Measurements from ENCODE around the gene CDC34. TPM values are rescaled to one million over a fixed set of nuclear protein-coding genes. Genes with fewer than 3 reads are reported as not detected.

CDC34 gene
- total RNA-seq, 1 experiment from 2014 or later: 113 TPM

DNA sequence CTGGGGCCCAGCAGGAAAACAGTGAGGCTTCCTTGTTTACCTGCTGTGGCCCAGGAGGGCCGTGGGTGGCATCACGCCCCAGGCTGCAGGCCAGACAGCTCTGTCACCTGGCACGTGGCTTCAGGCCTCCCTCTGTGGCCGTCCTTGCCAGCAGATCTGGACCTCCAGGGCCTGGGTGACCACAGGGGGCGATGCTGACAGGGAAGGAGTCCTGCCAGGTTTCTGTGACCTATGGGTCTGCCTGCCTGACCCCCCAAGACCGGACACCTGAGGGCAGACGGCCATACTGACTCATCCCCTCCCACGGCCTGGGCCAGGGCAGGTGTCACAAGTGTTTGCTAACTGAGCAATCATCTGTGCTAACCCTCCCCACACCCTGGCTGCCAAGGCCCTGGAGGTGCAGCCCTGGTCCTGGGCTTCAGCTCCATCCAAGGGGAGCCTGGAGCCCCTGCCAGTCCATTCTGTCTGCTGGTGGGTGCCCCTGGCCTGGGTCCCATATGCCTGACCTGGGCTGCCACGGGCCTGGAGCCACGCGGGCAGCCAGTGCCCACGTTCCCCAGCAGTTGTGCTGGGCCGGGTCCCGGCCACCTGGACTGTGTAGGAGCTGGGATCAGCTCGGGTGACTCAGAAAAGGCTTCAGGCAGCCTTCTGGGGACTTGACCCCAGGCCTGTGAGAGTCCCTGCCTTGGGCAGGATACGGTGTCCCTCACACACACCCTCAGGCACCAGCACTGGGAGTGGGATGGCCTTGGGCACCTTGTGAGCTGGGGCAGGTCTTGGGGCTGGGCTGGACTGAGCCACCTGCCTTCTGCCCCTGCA is 3.7 kb downstream of the CDC34 start:
- Histone ChIP-seq H3K4me3 (ENCODE audit: low read depth, low read length, poor library complexity, severe bottlenecking) (no peak overlapping the region), H3K4me1 (ENCODE audit: insufficient read depth, low read length, poor library complexity, severe bottlenecking) (peaks cover 13% of the 10 kb centered on the region), H3K27ac (ENCODE audit: low read depth, low read length, poor library complexity, severe bottlenecking) (no peak overlapping the region), H3K36me3 (ENCODE audit: insufficient read depth, low read length, poor library complexity, severe bottlenecking) (peaks cover 33% of the 10 kb centered on the region), H3K9me3 (ENCODE audit: low read depth, low read length, poor library complexity, severe bottlenecking) (no peaks in the 10 kb centered on the region), H3K27me3 (replicated peaks; ENCODE audit: insufficient read depth, low read depth, low read length, poor library complexity) (no peaks in the 10 kb centered on the region)
- ChIA-PET CTCF (no interaction called here), POLR2A (ENCODE audit: low non-redundant PET) (no interaction called here)
- DNase-seq (ENCODE audit: low spot score): no peak
- BruUV-seq (replicated peaks): no TSS peak
- TF ChIP-seq, protein P1, sequence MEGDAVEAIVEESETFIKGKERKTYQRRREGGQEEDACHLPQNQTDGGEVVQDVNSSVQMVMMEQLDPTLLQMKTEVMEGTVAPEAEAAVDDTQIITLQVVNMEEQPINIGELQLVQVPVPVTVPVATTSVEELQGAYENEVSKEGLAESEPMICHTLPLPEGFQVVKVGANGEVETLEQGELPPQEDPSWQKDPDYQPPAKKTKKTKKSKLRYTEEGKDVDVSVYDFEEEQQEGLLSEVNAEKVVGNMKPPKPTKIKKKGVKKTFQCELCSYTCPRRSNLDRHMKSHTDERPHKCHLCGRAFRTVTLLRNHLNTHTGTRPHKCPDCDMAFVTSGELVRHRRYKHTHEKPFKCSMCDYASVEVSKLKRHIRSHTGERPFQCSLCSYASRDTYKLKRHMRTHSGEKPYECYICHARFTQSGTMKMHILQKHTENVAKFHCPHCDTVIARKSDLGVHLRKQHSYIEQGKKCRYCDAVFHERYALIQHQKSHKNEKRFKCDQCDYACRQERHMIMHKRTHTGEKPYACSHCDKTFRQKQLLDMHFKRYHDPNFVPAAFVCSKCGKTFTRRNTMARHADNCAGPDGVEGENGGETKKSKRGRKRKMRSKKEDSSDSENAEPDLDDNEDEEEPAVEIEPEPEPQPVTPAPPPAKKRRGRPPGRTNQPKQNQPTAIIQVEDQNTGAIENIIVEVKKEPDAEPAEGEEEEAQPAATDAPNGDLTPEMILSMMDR (conservative IDR thresholded peaks at IDR 0.05; ENCODE audit: low read depth, low read length): no peak
- TF ChIP-seq EZH2 (IDR thresholded peaks at IDR 0.05; ENCODE audit: borderline replicate concordance, low read depth, low read length, poor library complexity, severe bottlenecking): no peak
- intact Hi-C loops (cut with micrococcal nuclease; ENCODE audit: unreplicated experiment): no loop called here

DNA sequence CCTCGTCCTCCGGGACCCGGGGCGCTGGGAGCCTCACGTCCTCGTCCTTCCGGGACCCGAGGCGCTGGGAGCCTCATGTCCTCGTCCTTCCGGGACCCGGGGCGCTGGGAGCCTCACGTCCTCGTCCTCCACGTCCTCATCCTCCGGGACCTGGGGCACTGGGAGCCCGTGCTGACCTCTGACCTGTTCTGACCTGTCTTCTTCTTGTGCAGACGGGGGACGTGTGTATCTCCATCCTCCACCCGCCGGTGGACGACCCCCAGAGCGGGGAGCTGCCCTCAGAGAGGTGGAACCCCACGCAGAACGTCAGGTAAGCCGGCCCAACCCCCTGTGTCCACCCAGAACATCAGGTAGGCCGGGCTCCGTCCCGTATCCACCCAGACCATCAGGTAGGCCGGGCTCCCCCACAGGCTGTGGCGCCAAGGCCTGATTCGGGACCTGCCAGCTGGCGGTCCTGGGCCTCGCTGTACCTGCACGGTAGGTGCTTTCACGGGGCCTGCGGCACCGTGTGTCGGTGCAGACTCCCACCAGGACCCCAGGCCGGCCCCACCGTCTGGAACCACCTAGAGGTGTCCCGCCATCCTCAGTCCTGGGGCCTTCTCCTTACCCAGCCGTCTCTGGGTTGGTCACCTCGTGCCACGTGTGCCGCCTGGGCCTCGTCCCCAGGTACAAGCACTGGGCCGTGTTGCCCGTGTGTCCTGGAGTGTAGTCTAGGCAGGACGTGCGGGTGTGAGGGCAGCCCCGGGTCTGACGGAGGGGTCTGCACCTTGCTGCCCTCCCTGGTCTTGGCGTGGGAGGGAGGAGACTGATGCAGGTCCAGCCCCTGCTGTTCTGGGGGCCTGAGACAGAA is 4.7 kb downstream of the CDC34 start:
- no peak for DNase-seq (ENCODE audit: low spot score)
- peaks cover 9% of the 10 kb centered on the region for H3K4me1 ChIP-seq (ENCODE audit: insufficient read depth, low read length, poor library complexity, severe bottlenecking)
- no TSS peak for BruUV-seq (replicated peaks)
- intact Hi-C loops (cut with micrococcal nuclease; ENCODE audit: unreplicated experiment): no loop called here
- TF ChIP-seq, protein P1 (conservative IDR thresholded peaks at IDR 0.05; ENCODE audit: low read depth, low read length): no peak
- no peak for TF ChIP-seq EZH2 (IDR thresholded peaks at IDR 0.05; ENCODE audit: borderline replicate concordance, low read depth, low read length, poor library complexity, severe bottlenecking)
- no peaks in the 10 kb centered on the region for H3K27me3 ChIP-seq (replicated peaks; ENCODE audit: insufficient read depth, low read depth, low read length, poor library complexity)
- no peak overlapping the region for H3K27ac ChIP-seq (ENCODE audit: low read depth, low read length, poor library complexity, severe bottlenecking)
- H3K9me3 ChIP-seq (ENCODE audit: low read depth, low read length, poor library complexity, severe bottlenecking): no peaks in the 10 kb centered on the region
- no peak overlapping the region for H3K4me3 ChIP-seq (ENCODE audit: low read depth, low read length, poor library complexity, severe bottlenecking)
- ChIA-PET CTCF (no interaction called here), POLR2A (ENCODE audit: low non-redundant PET) (no interaction called here)
- peaks cover 36% of the 10 kb centered on the region for H3K36me3 ChIP-seq (ENCODE audit: insufficient read depth, low read length, poor library complexity, severe bottlenecking)

DNA sequence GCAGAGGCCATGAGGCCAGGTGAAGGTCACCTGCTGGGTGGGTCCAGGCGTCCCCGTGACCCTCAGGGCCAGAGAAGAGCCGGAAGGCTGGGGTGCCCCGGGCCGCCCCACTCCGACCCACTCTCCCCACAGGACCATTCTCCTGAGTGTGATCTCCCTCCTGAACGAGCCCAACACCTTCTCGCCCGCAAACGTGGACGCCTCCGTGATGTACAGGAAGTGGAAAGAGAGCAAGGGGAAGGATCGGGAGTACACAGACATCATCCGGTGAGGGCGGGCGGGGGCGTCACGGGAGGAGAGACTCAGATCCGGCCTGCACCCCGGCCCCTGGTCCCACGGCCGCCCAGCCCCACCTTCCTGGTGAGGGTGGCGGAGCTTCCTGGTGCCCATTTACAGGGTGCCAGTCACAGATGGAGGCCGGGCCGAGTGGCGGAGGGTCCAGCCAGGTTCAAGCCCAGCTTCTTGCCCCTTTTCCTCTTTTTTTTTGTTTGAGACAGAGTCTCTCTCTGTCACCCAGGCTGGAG is 5.4 kb downstream of the CDC34 start:
- no peaks in the 10 kb centered on the region for H3K9me3 ChIP-seq (ENCODE audit: low read depth, low read length, poor library complexity, severe bottlenecking)
- H3K4me3 ChIP-seq (ENCODE audit: low read depth, low read length, poor library complexity, severe bottlenecking): no peak overlapping the region
- ChIA-PET POLR2A (ENCODE audit: low non-redundant PET) (no interaction called here), CTCF (no interaction called here)
- no peak for DNase-seq (ENCODE audit: low spot score)
- no peak overlapping the region for H3K27ac ChIP-seq (ENCODE audit: low read depth, low read length, poor library complexity, severe bottlenecking)
- no TSS peak for BruUV-seq (replicated peaks)
- intact Hi-C loops (cut with micrococcal nuclease; ENCODE audit: unreplicated experiment): no loop called here
- H3K4me1 ChIP-seq (ENCODE audit: insufficient read depth, low read length, poor library complexity, severe bottlenecking): peaks cover 9% of the 10 kb centered on the region
- no peak for TF ChIP-seq EZH2 (IDR thresholded peaks at IDR 0.05; ENCODE audit: borderline replicate concordance, low read depth, low read length, poor library complexity, severe bottlenecking)
- H3K36me3 ChIP-seq (ENCODE audit: insufficient read depth, low read length, poor library complexity, severe bottlenecking): peaks cover 38% of the 10 kb centered on the region
- H3K27me3 ChIP-seq (replicated peaks; ENCODE audit: insufficient read depth, low read depth, low read length, poor library complexity): no peaks in the 10 kb centered on the region

Data from A673 (cell line).